H1 (cell line): ENCODE results near the gene ARHGEF7. TPM values are rescaled to one million over a fixed set of nuclear protein-coding genes. Genes with fewer than 3 reads are reported as not detected.

Experiments used
- CTCF ChIA-PET: fragments of 300-600 bp; sonication (Branson Sonifier 250); formaldehyde crosslinking; loops from one replicate; lab custom pipeline; 2021; ENCODE audit not compliant: partially characterized antibody; lab: Charles Lee
- POLR2A ChIA-PET: fragments of 300-600 bp; sonication (Branson Sonifier 250); formaldehyde crosslinking; loops from one replicate; lab custom pipeline; 2021; ENCODE audit warnings: inconsistent platforms; ENCODE audit not compliant: partially characterized antibody; lab: Charles Lee
- DNase-seq, 2 experiments: peaks; one replicate each; pipeline versions ENCODE4 v3.0.0 to v3.0.0-alpha.2; 2010 to 2022; ENCODE audit warnings: low spot score in 2 of 2, low read depth in 1 of 2, mixed read lengths in 1 of 2
- FAIRE-seq: peaks from 2 replicates; lab custom pipeline; 2011; peaks lifted over from hg19 to GRCh38; lab: Jason Lieb, UNC
- H2AFZ ChIP-seq: 2 replicates; pipeline ENCODE4 v1.8.1; 2012; ENCODE audit warnings: low read length, inconsistent platforms
- H2AK5ac ChIP-seq: 2 replicates; pipeline ENCODE4 v1.6.1; 2013; ENCODE audit warnings: low read depth, low read length
- H2BK120ac ChIP-seq: replicated peaks from 2 replicates; pipeline ENCODE3; 2013; ENCODE audit warnings: low read depth, low read length, inconsistent platforms
- H2BK12ac ChIP-seq: 2 replicates; pipeline ENCODE4 v1.6.1; 2013; ENCODE audit warnings: low read depth, low read length
- H2BK15ac ChIP-seq: 2 replicates; pipeline ENCODE4 v1.6.1; 2013; ENCODE audit warnings: low read length
- H2BK20ac ChIP-seq: 2 replicates; pipeline ENCODE4 v1.6.1; 2013; ENCODE audit warnings: low read length
- H2BK5ac ChIP-seq: 2 replicates; pipeline ENCODE4 v1.6.1; 2013; ENCODE audit warnings: low read depth, low read length
- H3K14ac ChIP-seq: 2 replicates; pipeline ENCODE4 v1.6.1; 2013; ENCODE audit warnings: inconsistent platforms; ENCODE audit not compliant: insufficient read length
- H3K18ac ChIP-seq: 2 replicates; pipeline ENCODE4 v1.6.1; 2013; ENCODE audit warnings: low read length; ENCODE audit errors: extremely low read depth
- H3K23ac ChIP-seq: 2 replicates; pipeline ENCODE4 v1.6.1; 2013; ENCODE audit warnings: inconsistent platforms; ENCODE audit not compliant: insufficient read length
- H3K23me2 ChIP-seq: 2 replicates; pipeline ENCODE4 v1.6.1; 2013; ENCODE audit warnings: low read depth, low read length
- H3K27ac ChIP-seq: 2 replicates; pipeline ENCODE4 v1.6.1; 2011; ENCODE audit warnings: low read depth, low read length, inconsistent platforms
- H3K27me3 ChIP-seq, 4 experiments: replicated peaks in 1 of 4; 1 replicate in 1 of 4; 2 replicates in 3 of 4; pipeline versions ENCODE4 v1.6.1 to v1.8.1; 2011 to 2013; ENCODE audit warnings: low read length in 3 of 4, mild to moderate bottlenecking in 3 of 4, inconsistent platforms in 2 of 4, mixed read lengths in 2 of 4, moderate library complexity in 1 of 4; ENCODE audit not compliant: control insufficient read depth in 3 of 4, insufficient read depth in 3 of 4; ENCODE audit errors: extremely low read depth in 1 of 4
- H3K36me3 ChIP-seq, 4 experiments: 2 replicates each; pipeline versions ENCODE4 v1.6.1 to v1.8.1; 2011 to 2013; ENCODE audit warnings: mild to moderate bottlenecking in 4 of 4, low read length in 3 of 4, moderate library complexity in 2 of 4, control low read depth in 1 of 4, inconsistent platforms in 1 of 4; ENCODE audit not compliant: insufficient read depth in 4 of 4, control insufficient read depth in 2 of 4
- H3K4ac ChIP-seq: replicated peaks from 2 replicates; pipeline ENCODE3; 2013; ENCODE audit warnings: low read length, low read depth, mixed read lengths, inconsistent platforms; ENCODE audit not compliant: insufficient read length
- H3K4me1 ChIP-seq, 4 experiments: replicated peaks in 1 of 4; 1 replicate in 1 of 4; 2 replicates in 3 of 4; pipeline versions ENCODE4 v1.6.1 to v1.8.1; 2011 to 2013; ENCODE audit warnings: low read length in 3 of 4, inconsistent platforms in 2 of 4, mixed read lengths in 1 of 4; ENCODE audit not compliant: insufficient read depth in 4 of 4, control insufficient read depth in 3 of 4
- H3K4me2 ChIP-seq, 2 experiments: 2 replicates each; pipeline versions ENCODE4 v1.6.1 to v1.8.1; 2011 to 2013; ENCODE audit warnings: low read depth in 2 of 2, low read length in 2 of 2, control low read depth in 1 of 2, inconsistent platforms in 1 of 2, mild to moderate bottlenecking in 1 of 2; ENCODE audit not compliant: insufficient read depth in 1 of 2
- H3K4me3 ChIP-seq, 4 experiments: fragments of 200-600, 300-600 bp in 1 of 4; sonication (generic), shearing (Covaris generic), sonication (Bioruptor Twin) in 1 of 4; 2 replicates each; pipeline versions ENCODE4 v1.5.1 to v1.8.1; 2011 to 2016; ENCODE audit warnings: low read length in 4 of 4, low read depth in 3 of 4, control low read depth in 2 of 4, inconsistent platforms in 2 of 4, mild to moderate bottlenecking in 2 of 4, mixed read lengths in 1 of 4, moderate library complexity in 1 of 4; ENCODE audit not compliant: insufficient read depth in 2 of 4; ENCODE audit errors: extremely low read depth in 1 of 4
- H3K56ac ChIP-seq: replicated peaks from 2 replicates; pipeline ENCODE3; 2013; ENCODE audit warnings: low read depth, mild to moderate bottlenecking, mixed read lengths, low read length, inconsistent platforms; ENCODE audit not compliant: insufficient read length
- H3K79me1 ChIP-seq: 2 replicates; pipeline ENCODE4 v1.6.1; 2013; ENCODE audit warnings: low read depth, low read length, control low read depth
- H3K79me2 ChIP-seq, 2 experiments: 2 replicates each; pipeline versions ENCODE4 v1.6.1 to v1.8.1; 2012 to 2013; ENCODE audit warnings: low read length in 2 of 2, mild to moderate bottlenecking in 2 of 2, inconsistent platforms in 1 of 2; ENCODE audit not compliant: insufficient read depth in 2 of 2, control insufficient read depth in 1 of 2
- H3K9ac ChIP-seq, 4 experiments: replicated peaks in 1 of 4; 1 replicate in 1 of 4; 2 replicates in 3 of 4; pipeline versions ENCODE4 v1.6.1 to v1.8.1; 2011 to 2013; ENCODE audit warnings: low read depth in 3 of 4, low read length in 3 of 4, control low read depth in 2 of 4, mild to moderate bottlenecking in 2 of 4, moderate library complexity in 2 of 4, inconsistent platforms in 1 of 4; ENCODE audit errors: extremely low read depth in 1 of 4
- H3K9me3 ChIP-seq, 2 experiments: 2 replicates each; pipeline versions ENCODE4 v1.6.1 to v1.8.1; 2012 to 2013; ENCODE audit warnings: mild to moderate bottlenecking in 2 of 2, moderate library complexity in 2 of 2, control low read depth in 1 of 2, inconsistent platforms in 1 of 2, low read depth in 1 of 2, low read length in 1 of 2, mixed read lengths in 1 of 2; ENCODE audit not compliant: insufficient read depth in 2 of 2
- H4K20me1 ChIP-seq, 2 experiments: replicated peaks in 1 of 2; 2 replicates each; pipeline versions ENCODE3 to v1.8.1; 2011 to 2013; ENCODE audit warnings: inconsistent platforms in 2 of 2, low read length in 2 of 2, mild to moderate bottlenecking in 1 of 2; ENCODE audit not compliant: insufficient read depth in 2 of 2, control insufficient read depth in 1 of 2
- H4K5ac ChIP-seq: 2 replicates; pipeline ENCODE4 v1.6.1; 2013; ENCODE audit warnings: low read length, low read depth, mixed read lengths, inconsistent platforms; ENCODE audit not compliant: insufficient read length
- H4K8ac ChIP-seq: 2 replicates; pipeline ENCODE4 v1.8.0; 2013; ENCODE audit warnings: mild to moderate bottlenecking, moderate library complexity, low read length, inconsistent platforms; ENCODE audit not compliant: insufficient read depth; ENCODE audit errors: extremely low read depth
- H4K91ac ChIP-seq: replicated peaks from 2 replicates; pipeline ENCODE3; 2013; ENCODE audit warnings: low read length, mixed read lengths, inconsistent platforms; ENCODE audit not compliant: insufficient read length
- BCL11A ChIP-seq, 2 experiments: IDR thresholded peaks; one replicate each; pipeline ENCODE4 v1.6.1; 2011; ENCODE audit warnings: low read depth in 2 of 2, low read length in 2 of 2, mild to moderate bottlenecking in 2 of 2
- CBX5 ChIP-seq: fragments of 300-800, 300-1000 bp; sonication (generic); IDR thresholded peaks from 2 replicates; pipeline ENCODE4 v1.7.1; 2016; ENCODE audit warnings: antibody characterized with exemption, low read length, low read depth
- CBX8 ChIP-seq: fragments of 300-800, 300-1000 bp; sonication (generic); IDR thresholded peaks from 2 replicates; pipeline ENCODE4 v1.7.1; 2016; ENCODE audit warnings: low read depth, low read length, borderline replicate concordance
- CHD2 ChIP-seq: IDR thresholded peaks from 2 replicates; pipeline ENCODE4 v1.6.1; 2012; ENCODE audit warnings: low read length, improper control_type of control experiment
- CREB1 ChIP-seq: IDR thresholded peaks from 2 replicates; pipeline ENCODE4 v1.6.1; 2012; ENCODE audit warnings: inconsistent platforms
- EZH2 ChIP-seq: fragments of 200-600 bp; sonication (generic); IDR thresholded peaks from 2 replicates; pipeline ENCODE4 v1.7.1; 2012; ENCODE audit warnings: low read depth, mild to moderate bottlenecking, moderate library complexity, low read length, inconsistent platforms; ENCODE audit not compliant: severe bottlenecking
- KDM1A ChIP-seq: fragments of 200-600, 300-600 bp; sonication (generic); IDR thresholded peaks from 2 replicates; pipeline ENCODE4 v1.7.1; 2016; ENCODE audit warnings: mild to moderate bottlenecking, low read length, borderline replicate concordance
- NANOG ChIP-seq: IDR thresholded peaks from 2 replicates; pipeline ENCODE4 v1.6.1; 2011; ENCODE audit warnings: low read length, low read depth, mild to moderate bottlenecking, inconsistent platforms; ENCODE audit not compliant: insufficient read depth, poor library complexity, severe bottlenecking
- PHF8 ChIP-seq: fragments of 200-600 bp; sonication (generic); conservative IDR thresholded peaks from 2 replicates; pipeline ENCODE4 v1.7.1; 2012; ENCODE audit warnings: low read depth, mild to moderate bottlenecking, inconsistent platforms, low read length, moderate library complexity
- SP1 ChIP-seq: IDR thresholded peaks from 2 replicates; pipeline ENCODE4 v1.6.1; 2011; ENCODE audit warnings: low read depth, low read length
- TAF7 ChIP-seq: optimal IDR thresholded peaks from 2 replicates; pipeline ENCODE3; 2011; ENCODE audit warnings: low read depth, mild to moderate bottlenecking, inconsistent platforms, low read length, moderate library complexity, borderline replicate concordance
- TEAD4 ChIP-seq: IDR thresholded peaks from 2 replicates; pipeline ENCODE4 v1.6.1; 2012; ENCODE audit warnings: low read depth, low read length, inconsistent platforms, mixed read lengths
- WGBS, 2 experiments: shearing (Covaris generic) in 1 of 2; methylation state at CpG; one replicate each; pipeline versions ENCODE4 v1.1.6 to v1.1.7; 2013 to 2015; ENCODE audit warnings: low lambda C conversion rate in 2 of 2, mixed read lengths in 2 of 2, inconsistent platforms in 1 of 2, low coverage in 1 of 2, missing lambda C conversion rate in 1 of 2; ENCODE audit not compliant: insufficient replicate concordance in 2 of 2, insufficient coverage in 1 of 2, insufficient read length in 1 of 2; ENCODE audit errors: extremely low coverage in 1 of 2, missing lambda C conversion rate in 1 of 2; 5-methylcytosine and 5-hydroxymethylcytosine counted together
- polyA plus RNA-seq, 7 experiments: library from polyadenylated mRNA; depleted of rRNA in 3 of 7; stranded (reverse) in 5 of 7; unstranded in 2 of 7; fragments of >200 nt in 5 of 7; fragments of 200-250 nt in 2 of 7; gene quantifications; 1 replicate in 5 of 7; 2 replicates in 1 of 7; 4 replicates in 1 of 7; pipeline versions ENCODE4 v1.2.1 to v1.2.3, GENCODE V29; 2011 to 2013; ENCODE audit warnings: missing spikeins in 2 of 7, mixed read lengths in 2 of 7
- total RNA-seq: library from RNA; stranded (reverse); fragmentation: NEBNext Ultra II Directional; extraction: Animal tissue kit (Norgen Biotek cat#: 25700); gene quantifications from 2 replicates; pipeline ENCODE4 v1.2.1, GENCODE V29; 2021

The ARHGEF7 gene
- total and polyA plus RNA-seq, 2 of the 8 experiments (the other 6 are each of a cell fraction or from before 2014, with no cell fraction given), result 26.2 to 56.5 TPM

- Histone ChIP-seq H2BK5ac (no peak overlapping the region), H3K4me2 (no peak overlapping the region), H3K4ac (no peak overlapping the region), H3K4me3 (no peak overlapping the region), H2BK12ac (no peak overlapping the region), H4K5ac (no peak overlapping the region), H2AK5ac (no peak overlapping the region), H3K27me3 (no peaks in the 10 kb centered on the region), H3K4me1 (peaks cover 0 to 5% (median 2%) of the 10 kb centered on the region in 4 experiments; a peak in 4 of 7 replicates), H3K23me2 (no peaks in the 10 kb centered on the region), H3K79me2 (no peaks in the 10 kb centered on the region), H2BK120ac (no peak overlapping the region), H3K56ac (no peak overlapping the region), H3K79me1 (no peaks in the 10 kb centered on the region), H2BK15ac (no peak overlapping the region), H2BK20ac (no peak overlapping the region), H4K20me1 (no peaks in the 10 kb centered on the region), H4K91ac (no peak overlapping the region), H4K8ac (0 out of 2 replicates have a peak overlapping the region, but pooled peaks have one; percentile 9), H3K36me3 (no peaks in the 10 kb centered on the region), H3K14ac (no peak overlapping the region), H3K9me3 (no peaks in the 10 kb centered on the region; a peak in 1 of 4 replicates), H3K27ac (no peak overlapping the region), H3K18ac (no peak overlapping the region), H3K23ac (no peak overlapping the region), H3K9ac (no peak overlapping the region), H2AFZ (no peak overlapping the region)
- DNase-seq (no peak), FAIRE-seq (no peak)
- WGBS, 2 experiments, result 89% methylated on average over 9 of the region's 9 CpGs; no CpG with 5 or more reads in 1 of the 2 experiments
- POLR2A ChIA-PET, result no interaction called here
- CTCF ChIA-PET, result no interaction called here
- TF ChIP-seq PHF8 (no peak), NANOG (no peak), TEAD4 (no peak), EZH2 (no peak), BCL11A (IDR thresholded peaks at IDR 0.05; ENCODE audit: low read depth in 2 of 2, low read length in 2 of 2) (no peak), KDM1A (no peak), TAF7 (no peak), CREB1 (no peak), CHD2 (no peak), SP1 (no peak), CBX5 (no peak), CBX8 (no peak)
Measured at GRCh38 chr13:111342721-111343120, 227.6 kb downstream of the ARHGEF7 start.
